ENCODE data around the gene PNPLA2. TPM values are rescaled to one million over a fixed set of nuclear protein-coding genes. Genes with fewer than 3 reads are reported as not detected.

Gene PNPLA2
- total RNA-seq, 1 donor: 27.7 TPM

DNA sequence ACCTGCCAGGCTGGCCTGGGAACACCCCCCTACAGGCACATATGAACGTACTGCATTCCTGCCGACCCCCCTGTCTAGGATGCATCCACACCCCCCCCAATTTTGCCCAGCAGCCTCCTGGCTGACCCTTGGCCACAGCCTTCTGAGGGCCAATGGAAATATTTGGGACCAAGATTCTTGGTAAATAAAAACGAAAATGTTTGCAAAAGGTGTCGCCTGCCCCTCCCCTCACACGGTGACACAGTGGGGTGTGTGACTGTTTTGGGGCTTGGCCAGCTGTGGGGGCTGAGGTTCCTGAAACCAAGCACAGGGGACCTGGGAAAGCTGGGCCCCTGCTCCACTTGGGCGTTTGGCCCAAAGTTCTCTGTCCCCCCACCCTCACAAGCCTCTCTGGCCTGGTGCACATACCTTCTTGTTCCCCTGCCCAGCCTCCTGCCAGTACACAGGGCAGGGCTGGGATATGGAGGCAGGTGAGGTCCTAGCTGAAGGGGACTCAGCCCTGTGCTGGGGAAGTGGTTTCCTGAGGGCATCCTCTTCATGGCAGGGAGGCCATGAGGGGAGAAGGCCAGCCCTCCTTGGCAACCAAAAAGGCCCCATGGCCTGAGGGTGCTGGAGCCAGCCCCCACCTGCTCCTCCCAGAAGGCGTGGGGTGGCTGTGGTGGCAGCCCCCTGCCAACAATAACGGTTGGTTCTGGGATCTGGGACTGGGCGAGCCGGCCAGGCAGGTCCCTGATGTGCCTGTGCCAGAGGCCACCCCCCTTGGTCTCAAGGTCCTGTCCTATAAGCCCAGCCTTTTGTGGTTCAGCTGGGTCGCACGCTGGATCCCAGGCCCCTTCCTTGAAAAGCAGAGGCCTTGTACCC is 6.9 kb downstream of the PNPLA2 start:
- TF ChIP-seq CTCF (IDR thresholded peaks at IDR 0.05; ENCODE audit: insufficient read depth, low read length): no peak
- DNase-seq (ENCODE audit: low read depth): no peak
- no peak overlapping the region for H3K4me3 ChIP-seq (ENCODE audit: low read depth, low read length)

DNA sequence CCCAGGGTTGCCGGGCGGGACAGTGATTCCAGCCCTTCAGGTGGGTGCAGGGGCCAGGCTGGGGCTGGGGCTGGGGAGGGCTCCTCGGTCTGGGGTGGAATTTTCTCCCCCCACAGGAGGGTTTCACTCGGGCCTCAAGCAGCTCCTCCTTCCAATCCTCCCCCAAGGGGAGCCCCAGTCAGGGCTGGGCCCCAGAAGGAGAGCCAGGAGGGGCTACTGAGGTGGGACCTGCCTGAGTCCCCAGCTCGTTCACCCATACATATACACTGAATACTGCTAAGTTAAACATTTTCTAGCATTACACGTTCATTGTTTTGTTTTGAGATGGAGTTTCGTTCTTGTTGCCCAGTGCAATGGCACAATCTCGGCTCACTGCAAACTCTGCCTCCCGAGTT is 7.5 kb downstream of the PNPLA2 start:
- no peak for TF ChIP-seq CTCF (IDR thresholded peaks at IDR 0.05; ENCODE audit: insufficient read depth, low read length)
- no peak for DNase-seq (ENCODE audit: low read depth)
- no peak overlapping the region for H3K4me3 ChIP-seq (ENCODE audit: low read depth, low read length)

DNA sequence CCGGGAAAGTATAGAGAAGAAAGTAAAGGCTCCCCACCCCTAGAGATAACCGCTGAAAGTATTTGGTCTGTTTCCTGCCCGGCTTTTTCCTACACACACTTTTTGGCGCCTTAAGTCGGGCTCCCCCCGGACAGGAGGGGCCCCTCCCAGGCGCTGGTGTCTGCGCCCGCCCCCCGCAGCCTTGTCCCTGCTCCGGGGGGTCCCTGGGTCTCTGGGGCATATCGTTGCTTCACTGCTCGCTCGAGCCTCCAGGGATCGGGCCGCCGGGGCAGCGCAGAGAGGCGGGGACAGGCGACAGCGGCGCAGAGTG is 8.1 kb downstream of the PNPLA2 start:
- TF ChIP-seq CTCF (IDR thresholded peaks at IDR 0.05; ENCODE audit: insufficient read depth, low read length): no peak
- peak overlapping the region; percentile 9 for H3K4me3 ChIP-seq (ENCODE audit: low read depth, low read length)
- no peak for DNase-seq (ENCODE audit: low read depth)

- DNase-seq (ENCODE audit: low read depth): no peak
- H3K4me3 ChIP-seq (ENCODE audit: low read depth, low read length): peak overlapping the region; percentile 9
- no peak for TF ChIP-seq CTCF (IDR thresholded peaks at IDR 0.05; ENCODE audit: insufficient read depth, low read length)
Observed at GRCh38 chr11:827146-827896, 8.6 kb downstream of the PNPLA2 start.

- no peak for TF ChIP-seq CTCF (IDR thresholded peaks at IDR 0.05; ENCODE audit: insufficient read depth, low read length)
Observed at GRCh38 chr11:827897-828192, 9.1 kb downstream of the PNPLA2 start, which contains the start of gene CRACR2B. Gene CRACR2B, plus strand, starts transcription at chr11:827919. Its CDS starts 689 bp downstream, at chr11:828608.

GRCh38 chr11:828506-829175 is 9.9 kb downstream of the PNPLA2 start:
- TF ChIP-seq CTCF (IDR thresholded peaks at IDR 0.05; ENCODE audit: insufficient read depth, low read length): no peak

More at GRCh38 chr11:827897-828192, 9.1 kb downstream of the PNPLA2 start, which contains the start of gene CRACR2B:
- no peak for DNase-seq (ENCODE audit: low read depth)
- peak within 1 kb of the TSS; percentile 9 for H3K4me3 ChIP-seq (ENCODE audit: low read depth, low read length)

More at GRCh38 chr11:828506-829175, 9.9 kb downstream of the PNPLA2 start:
- DNase-seq (ENCODE audit: low read depth): no peak
- no peak overlapping the region for H3K4me3 ChIP-seq (ENCODE audit: low read depth, low read length)
